Esophagus (tissue), 2 donors: ENCODE measurements around the gene FCGR2B. TPM values are rescaled to one million over a fixed set of nuclear protein-coding genes. Genes with fewer than 3 reads are reported as not detected.
"Not testable (repeated sequence)": the region's sequence is repeated elsewhere in the genome, so short reads cannot be mapped to it uniquely, and the experiment has no call there.

ENCODE experiments used
- H3K27ac ChIP-seq, 2 donors: one replicate each; pipeline ENCODE4 v1.5.1; 2013; ENCODE audit warnings: low read depth in 2 of 2, mild to moderate bottlenecking in 2 of 2, inconsistent platforms in 1 of 2, low read length in 1 of 2, moderate library complexity in 1 of 2
- H3K27me3 ChIP-seq, 2 donors: one replicate each; pipeline ENCODE4 v1.6.1; 2013; ENCODE audit warnings: low read length in 2 of 2, control low read depth in 1 of 2, mild to moderate bottlenecking in 1 of 2; ENCODE audit not compliant: insufficient read depth in 2 of 2, control insufficient read depth in 1 of 2
- H3K36me3 ChIP-seq, 2 donors: one replicate each; pipeline ENCODE4 v1.6.1; 2013; ENCODE audit warnings: low read length in 1 of 2; ENCODE audit not compliant: control insufficient read depth in 2 of 2, insufficient read depth in 2 of 2
- H3K4me1 ChIP-seq, 2 donors: one replicate each; pipeline ENCODE4 v1.6.1; 2013; ENCODE audit warnings: low read length in 1 of 2; ENCODE audit not compliant: control insufficient read depth in 2 of 2, insufficient read depth in 2 of 2
- H3K4me3 ChIP-seq, 2 donors: one replicate each; pipeline ENCODE4 v1.5.1; 2013; ENCODE audit warnings: low read length in 2 of 2, mild to moderate bottlenecking in 2 of 2, low read depth in 1 of 2, moderate library complexity in 1 of 2
- H3K9me3 ChIP-seq, 2 donors: one replicate each; pipeline ENCODE4 v1.6.1; 2013; ENCODE audit warnings: mild to moderate bottlenecking in 2 of 2, low read depth in 1 of 2, low read length in 1 of 2, moderate library complexity in 1 of 2; ENCODE audit not compliant: control insufficient read depth in 2 of 2, insufficient read depth in 1 of 2
- WGBS, 2 donors: extraction: QIAGEN DNeasy Blood & Tissue Kit; methylation state at CpG; one replicate each; pipeline ENCODE4 v1.1.7; 2013; 5-methylcytosine and 5-hydroxymethylcytosine counted together
- polyA plus RNA-seq, 2 donors: library from polyadenylated mRNA; stranded (reverse); fragments of 200-250 nt; gene quantifications; one replicate each; pipeline ENCODE4 v1.2.3, GENCODE V29; 2013
- donor health status: healthy with polysubstance abuse.
- donor health status: Bipolar disorder and iron deficiency.

The FCGR2B gene
- polyA plus RNA-seq, 2 donors = 1.6 to 2.7 TPM

DNA sequence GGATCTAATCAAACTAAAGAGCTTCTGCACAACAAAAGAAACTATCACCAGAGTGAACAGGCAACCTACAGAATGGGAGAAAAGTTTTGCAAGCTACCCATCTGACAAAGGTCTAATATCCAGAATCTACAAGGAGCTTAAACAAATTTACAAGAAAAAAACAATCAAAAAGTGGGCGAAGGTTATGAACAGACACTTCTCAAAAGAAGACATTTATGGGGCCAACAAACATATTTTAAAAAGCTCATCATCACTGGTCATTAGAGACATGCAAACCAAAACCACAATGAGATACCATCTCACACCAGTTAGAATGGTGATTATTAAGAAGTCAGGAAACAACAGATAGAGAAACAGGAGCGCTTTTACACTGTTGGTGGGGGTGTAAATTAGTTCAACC lies 35.4 kb downstream of the FCGR2B start:
- 90% methylated on average over 2 of the region's 2 CpGs for WGBS, 2 donors
- H3K27ac ChIP-seq, H3K9me3 ChIP-seq, H3K36me3 ChIP-seq, H3K4me3 ChIP-seq, H3K27me3 ChIP-seq, H3K4me1 ChIP-seq: not testable (repeated sequence)

DNA sequence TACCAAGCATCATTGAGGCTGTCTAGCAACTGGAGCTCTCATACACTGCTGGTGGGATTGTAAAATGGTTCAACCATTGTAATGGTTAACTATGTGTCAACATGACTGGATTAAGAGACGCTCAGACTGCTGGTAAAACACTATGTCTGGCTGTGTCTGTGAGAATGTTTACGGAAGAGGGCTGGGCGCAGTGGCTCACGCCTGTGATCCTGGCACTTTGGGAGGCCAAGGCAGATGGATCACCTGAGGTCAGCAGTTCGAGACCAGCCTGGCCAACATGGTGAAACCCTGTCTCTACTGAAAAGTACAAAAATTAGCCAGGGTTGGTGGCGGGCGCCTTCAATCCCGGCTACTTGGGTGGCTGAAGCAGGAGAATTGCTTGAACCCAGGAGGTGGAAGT lies 39.3 kb downstream of the FCGR2B start:
- H3K4me3 ChIP-seq = no peak overlapping the region
- no peaks in the 10 kb centered on the region for H3K9me3 ChIP-seq
- H3K27ac ChIP-seq = no peak overlapping the region
- H3K4me1 ChIP-seq = no peaks in the 10 kb centered on the region
- no peaks in the 10 kb centered on the region for H3K36me3 ChIP-seq
- 56 to 62% methylated on average over 8 of the region's 8 CpGs for WGBS, 2 donors
- no peaks in the 10 kb centered on the region for H3K27me3 ChIP-seq

DNA sequence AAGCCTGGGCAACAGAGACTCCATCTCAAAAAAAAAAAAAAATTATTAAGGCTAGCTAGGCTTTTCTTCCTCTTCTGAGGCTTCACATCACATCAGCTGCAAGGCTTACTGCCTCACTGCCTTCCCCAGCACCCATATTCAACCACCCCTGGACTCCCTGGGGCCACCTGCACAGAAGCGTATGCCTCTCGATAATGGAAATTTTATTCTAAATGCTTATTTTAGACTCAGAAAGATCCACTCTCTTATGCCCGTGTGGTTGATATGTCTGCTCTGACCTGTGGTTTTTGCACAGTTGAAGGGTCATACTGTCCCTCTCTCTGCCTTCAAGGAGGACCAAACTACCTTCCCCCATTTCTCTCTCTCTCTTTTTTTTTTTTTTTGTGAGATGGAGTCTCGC lies 42.6 kb downstream of the FCGR2B start:
- Histone ChIP-seq H3K4me3 (no peak overlapping the region), H3K4me1 (no peaks in the 10 kb centered on the region), H3K9me3 (no peaks in the 10 kb centered on the region), H3K27ac (no peak overlapping the region), H3K36me3 (no peaks in the 10 kb centered on the region), H3K27me3 (no peaks in the 10 kb centered on the region)
- WGBS, 2 donors = 72 to 90% methylated on average over 3 to 4 of the region's 4 CpGs

DNA sequence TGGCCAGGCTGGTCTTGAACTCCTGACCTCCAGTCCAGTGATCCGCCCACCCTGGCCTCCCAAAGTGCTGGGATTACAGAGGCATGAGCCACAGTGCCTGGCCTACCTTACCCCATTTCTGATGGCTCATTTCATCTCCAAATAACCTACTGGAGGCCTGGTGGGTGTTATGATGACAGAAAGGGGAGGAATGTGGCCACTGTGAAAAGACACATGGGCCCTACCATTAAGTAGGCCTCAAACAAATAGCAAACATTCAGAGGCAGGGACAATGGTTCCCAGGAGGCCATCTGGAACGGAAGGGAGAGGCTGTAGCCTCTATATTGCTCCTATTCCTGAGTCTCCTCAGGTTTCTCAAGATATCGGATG lies 43.2 kb downstream of the FCGR2B start:
- H3K27me3 ChIP-seq = no peaks in the 10 kb centered on the region
- no peaks in the 10 kb centered on the region for H3K9me3 ChIP-seq
- no peak overlapping the region for H3K4me3 ChIP-seq
- no peaks in the 10 kb centered on the region for H3K36me3 ChIP-seq
- no peaks in the 10 kb centered on the region for H3K4me1 ChIP-seq
- 77 to 81% methylated on average over 3 of the region's 3 CpGs for WGBS, 2 donors
- no peak overlapping the region for H3K27ac ChIP-seq

DNA sequence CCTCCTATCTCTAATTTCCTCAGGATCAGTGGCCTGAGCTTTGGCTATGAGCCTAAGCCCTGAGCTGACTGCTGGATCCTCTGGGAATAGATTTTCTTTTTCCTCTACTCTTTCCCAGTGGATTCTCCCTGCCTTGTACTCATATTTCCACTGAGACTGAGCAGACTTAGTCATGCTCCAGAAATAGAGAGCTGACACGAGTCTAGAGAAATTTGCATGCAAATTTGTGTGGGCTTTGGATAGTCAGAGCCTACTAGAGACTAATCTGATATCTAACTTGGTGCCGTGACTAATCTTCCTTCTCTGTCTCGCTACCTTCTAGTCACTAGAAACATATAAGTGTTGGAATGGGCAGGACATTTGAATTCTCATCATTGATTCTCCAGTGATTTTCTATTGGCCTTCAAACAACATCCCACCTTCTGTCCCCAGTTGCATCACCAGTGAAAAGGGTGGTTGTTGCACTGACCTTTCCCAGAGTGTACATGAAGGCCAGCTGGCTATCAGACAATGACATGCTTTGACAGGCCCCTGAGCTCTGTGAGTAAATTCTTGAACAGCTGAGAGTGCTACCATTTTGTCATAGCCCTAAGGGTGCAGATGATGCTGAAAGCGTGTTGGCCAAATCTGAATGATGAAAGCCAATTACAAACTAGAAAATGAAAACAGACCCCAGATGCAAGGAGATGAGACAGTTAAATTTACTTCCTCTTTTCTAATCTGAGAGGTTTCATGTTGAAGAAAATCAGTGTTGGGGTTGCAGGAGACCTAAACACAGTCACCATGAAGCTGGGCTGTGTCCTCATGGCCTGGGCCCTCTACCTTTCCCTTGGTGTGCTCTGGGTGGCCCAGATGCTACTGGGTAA lies 43.8 kb downstream of the FCGR2B start, which contains the start of gene FCRLA:
FCRLA (plus strand) TSS at position 748 of the 866 bp plus-strand sequence; CDS start at position 784, 36 bp downstream.
- WGBS, 2 donors = 44 to 54% methylated on average over 4 of the region's 4 CpGs
- Histone ChIP-seq H3K27ac (no peak within 1 kb of the TSS), H3K36me3 (no peaks in the 10 kb centered on the region), H3K4me1 (no peaks in the 10 kb centered on the region), H3K27me3 (no peaks in the 10 kb centered on the region), H3K4me3 (no peak within 1 kb of the TSS), H3K9me3 (no peaks in the 10 kb centered on the region)

DNA sequence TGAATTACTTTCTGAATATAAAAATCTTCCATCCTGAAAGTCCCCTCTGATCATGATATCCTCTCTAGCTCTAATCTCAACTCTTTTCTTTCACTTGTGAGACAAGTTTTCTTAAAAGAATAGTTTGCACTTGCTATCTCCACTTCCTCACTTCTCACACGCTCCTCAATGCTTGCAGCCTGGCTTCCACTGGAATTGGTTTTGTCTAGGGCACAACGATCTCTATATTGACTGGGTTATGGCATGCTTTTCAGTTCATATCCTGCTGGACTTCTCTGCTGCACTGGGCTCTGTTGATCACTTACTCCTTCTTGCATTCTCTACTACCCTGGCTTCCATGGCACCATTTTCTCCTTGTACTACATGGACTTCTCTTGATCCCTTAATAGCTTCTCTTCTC lies 44.6 kb downstream of the FCGR2B start:
- no peaks in the 10 kb centered on the region for H3K36me3 ChIP-seq
- H3K27me3 ChIP-seq = no peaks in the 10 kb centered on the region
- no peaks in the 10 kb centered on the region for H3K9me3 ChIP-seq
- H3K27ac ChIP-seq = no peak overlapping the region
- H3K4me1 ChIP-seq = no peaks in the 10 kb centered on the region
- H3K4me3 ChIP-seq = no peak overlapping the region
- WGBS, 2 donors = 85 to 91% methylated on average over 2 of the region's 2 CpGs

DNA sequence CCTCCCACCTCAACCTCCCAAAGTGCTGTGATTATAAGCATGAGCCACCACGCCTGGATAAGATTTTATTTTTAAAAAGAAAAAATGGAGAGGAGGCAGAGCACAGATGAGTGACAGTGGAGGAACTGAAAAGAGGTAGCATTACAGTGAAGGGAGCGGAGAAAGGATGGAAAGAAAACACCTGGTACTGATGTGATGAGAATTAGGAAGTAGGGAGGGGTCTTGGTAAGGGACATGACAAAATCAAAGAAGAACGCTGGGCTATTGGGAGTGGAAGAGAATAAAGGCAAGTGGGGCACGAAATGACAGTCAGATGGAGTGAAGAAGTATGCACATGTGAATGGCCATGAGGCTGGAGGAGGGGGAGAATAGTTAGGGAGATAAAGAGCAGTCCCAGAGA lies 46.4 kb downstream of the FCGR2B start:
- H3K27me3 ChIP-seq = no peaks in the 10 kb centered on the region
- no peaks in the 10 kb centered on the region for H3K36me3 ChIP-seq
- 73 to 75% methylated on average over 4 of the region's 4 CpGs for WGBS, 2 donors
- no peaks in the 10 kb centered on the region for H3K9me3 ChIP-seq
- no peaks in the 10 kb centered on the region for H3K4me1 ChIP-seq
- H3K4me3 ChIP-seq = no peak overlapping the region
- H3K27ac ChIP-seq = no peak overlapping the region

DNA sequence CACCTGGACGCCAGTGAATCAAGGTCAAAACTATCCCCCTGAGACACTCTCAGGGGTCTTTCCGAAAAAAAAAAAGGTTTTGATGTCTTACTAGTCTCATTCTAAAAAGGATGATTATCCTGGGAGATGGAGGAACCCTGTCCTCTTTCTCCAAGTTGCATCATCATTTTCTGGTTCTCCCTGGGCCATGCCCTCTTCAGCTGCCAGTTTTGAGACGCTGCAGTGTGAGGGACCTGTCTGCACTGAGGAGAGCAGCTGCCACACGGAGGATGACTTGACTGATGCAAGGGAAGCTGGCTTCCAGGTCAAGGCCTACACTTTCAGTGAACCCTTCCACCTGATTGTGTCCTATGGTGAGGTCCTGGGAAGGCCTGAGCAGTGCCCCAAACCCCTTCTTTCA lies 47.6 kb downstream of the FCGR2B start:
- WGBS, 2 donors = 80 to 84% methylated on average over 4 of the region's 4 CpGs
- no peaks in the 10 kb centered on the region for H3K27me3 ChIP-seq
- H3K36me3 ChIP-seq = no peaks in the 10 kb centered on the region
- H3K4me1 ChIP-seq = no peaks in the 10 kb centered on the region
- no peaks in the 10 kb centered on the region for H3K9me3 ChIP-seq
- no peak overlapping the region for H3K4me3 ChIP-seq
- H3K27ac ChIP-seq = no peak overlapping the region

DNA sequence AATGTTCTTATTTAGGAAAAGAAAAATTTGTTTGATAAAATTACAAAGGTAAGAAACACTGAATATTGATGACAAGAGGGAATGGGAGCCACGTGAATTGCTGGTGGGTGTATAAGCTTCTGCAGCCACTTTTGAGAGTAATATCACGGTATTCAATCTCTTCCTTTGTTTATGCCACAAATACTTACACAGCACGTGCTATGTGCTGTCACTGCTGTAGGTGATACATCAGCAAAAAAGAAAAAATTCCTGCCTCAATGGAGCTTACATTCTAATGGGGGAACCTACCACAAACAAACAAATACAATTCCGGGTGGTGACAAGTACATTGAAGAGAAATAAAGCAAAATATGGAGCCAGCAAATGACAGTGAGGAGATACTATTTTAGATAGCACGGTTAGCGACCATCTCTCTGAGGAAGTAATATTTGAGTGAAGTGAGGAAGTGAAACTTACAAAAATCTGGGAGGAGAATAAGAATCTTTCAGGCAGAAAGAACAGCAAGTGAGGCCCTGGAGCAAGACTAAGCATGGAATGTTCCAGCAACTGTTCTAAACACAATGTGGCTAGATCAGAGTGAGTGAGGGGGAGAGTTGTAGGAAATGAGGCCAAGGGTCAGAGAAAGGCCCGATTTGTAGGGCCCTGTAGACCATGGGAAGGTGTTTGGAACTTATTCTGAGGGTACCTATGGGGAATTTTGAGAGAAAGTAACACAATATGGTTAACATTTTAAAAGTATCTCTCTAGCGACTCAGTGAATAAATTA lies 55.8 kb downstream of the FCGR2B start:
- H3K4me3 ChIP-seq = no peak overlapping the region
- no peaks in the 10 kb centered on the region for H3K36me3 ChIP-seq
- no peak overlapping the region for H3K27ac ChIP-seq
- H3K27me3 ChIP-seq = no peaks in the 10 kb centered on the region
- H3K4me1 ChIP-seq = peaks cover 0 to 3% of the 10 kb centered on the region in 2 donors
- H3K9me3 ChIP-seq = no peaks in the 10 kb centered on the region
- WGBS, 2 donors = 71 to 76% methylated on average over 8 of the region's 8 CpGs

DNA sequence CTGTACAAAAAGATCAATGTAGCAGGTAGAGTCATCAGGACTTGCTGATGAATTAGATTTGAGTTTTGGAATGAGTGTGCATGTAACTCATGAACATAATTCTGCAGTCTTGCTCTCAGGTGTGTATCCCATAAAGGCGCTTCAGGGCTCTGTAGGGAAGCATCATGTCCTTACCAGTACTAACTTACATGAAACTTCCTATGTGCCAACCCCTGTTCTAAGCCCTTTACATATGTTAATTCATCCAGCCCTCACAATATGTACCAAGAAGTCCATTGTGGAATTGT lies 56.3 kb downstream of the FCGR2B start:
- WGBS, 2 donors = 94 to 100% methylated on average over 1 of the region's 1 CpG
- Histone ChIP-seq H3K27ac (no peak overlapping the region), H3K4me3 (no peak overlapping the region), H3K4me1 (peaks cover 0 to 3% of the 10 kb centered on the region in 2 donors), H3K27me3 (no peaks in the 10 kb centered on the region), H3K36me3 (no peaks in the 10 kb centered on the region), H3K9me3 (no peaks in the 10 kb centered on the region)
